Measurements from ENCODE around the gene FGF7.
"Not testable (repeated sequence)": the region's sequence is repeated elsewhere in the genome, so short reads cannot be mapped to it uniquely, and the experiment has no call there.

The FGF7 gene, protein sequence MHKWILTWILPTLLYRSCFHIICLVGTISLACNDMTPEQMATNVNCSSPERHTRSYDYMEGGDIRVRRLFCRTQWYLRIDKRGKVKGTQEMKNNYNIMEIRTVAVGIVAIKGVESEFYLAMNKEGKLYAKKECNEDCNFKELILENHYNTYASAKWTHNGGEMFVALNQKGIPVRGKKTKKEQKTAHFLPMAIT
- total RNA-seq, result 0 reads per million in 3 donors

DNA sequence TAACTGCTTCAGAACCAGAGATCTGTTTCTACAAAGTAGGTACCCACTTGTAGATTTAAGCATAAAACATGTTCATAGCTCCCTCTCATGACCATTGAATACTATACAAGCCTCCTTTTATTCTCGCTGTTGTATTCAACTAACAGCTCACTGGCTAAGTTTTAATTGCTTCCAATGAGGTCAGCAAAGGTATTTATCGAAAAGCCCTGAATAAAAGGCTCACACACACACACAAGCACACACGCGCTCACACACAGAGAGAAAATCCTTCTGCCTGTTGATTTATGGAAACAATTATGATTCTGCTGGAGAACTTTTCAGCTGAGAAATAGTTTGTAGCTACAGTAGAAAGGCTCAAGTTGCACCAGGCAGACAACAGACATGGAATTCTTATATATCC, at the start of gene FGF7:
Gene FGF7 (plus strand): TSS at position 222 of the 400 bp plus-strand sequence. CDS start 1,056 bp downstream, outside the sequence.
- Histone ChIP-seq H3K27me3 (replicated peaks; ENCODE audit: control insufficient read depth, insufficient read depth, low read length, poor library complexity, severe bottlenecking) (no peaks in the 10 kb centered on the region), H3K4me1 (ENCODE audit: control insufficient read depth, insufficient read depth, low read length, poor library complexity, severe bottlenecking) (no peaks in the 10 kb centered on the region), H3K9me3 (ENCODE audit: control insufficient read depth, low read length) (no peaks in the 10 kb centered on the region), H3K27ac (ENCODE audit: insufficient read depth, low read length, poor library complexity, severe bottlenecking) (no peak within 1 kb of the TSS), H3K36me3 (ENCODE audit: control insufficient read depth, insufficient read depth, low read length) (no peaks in the 10 kb centered on the region), H3K4me3 (ENCODE audit: insufficient read depth, low read depth, low read length, poor library complexity, severe bottlenecking) (no peak within 1 kb of the TSS)
- no peak for DNase-seq

DNA sequence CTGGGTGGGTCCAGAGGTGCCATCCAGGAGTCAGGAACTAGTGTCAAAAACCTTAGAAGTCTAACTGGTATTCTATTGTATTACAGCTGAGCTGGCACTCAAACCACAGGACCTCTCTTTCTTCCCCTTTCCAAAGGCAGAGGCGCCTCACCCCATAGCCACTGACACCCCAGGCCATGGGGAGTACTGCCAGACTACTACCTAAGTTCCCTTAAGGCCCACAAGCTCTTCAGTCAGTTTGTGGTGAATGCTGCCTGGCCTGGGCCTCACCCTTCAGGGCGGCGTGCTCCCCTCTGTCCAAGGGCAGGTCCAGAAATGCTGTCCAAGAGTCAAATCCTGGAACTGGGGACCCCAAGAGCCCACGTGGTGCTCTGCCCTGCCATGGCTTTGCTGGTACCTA, 43.0 kb upstream of the FGF7 start:
- no peaks in the 10 kb centered on the region for H3K36me3 ChIP-seq (ENCODE audit: control insufficient read depth, insufficient read depth, low read length)
- no peak overlapping the region for H3K4me3 ChIP-seq (ENCODE audit: insufficient read depth, low read depth, low read length, poor library complexity, severe bottlenecking)
- no peaks in the 10 kb centered on the region for H3K4me1 ChIP-seq (ENCODE audit: control insufficient read depth, insufficient read depth, low read length, poor library complexity, severe bottlenecking)
- no peak overlapping the region for H3K27ac ChIP-seq (ENCODE audit: insufficient read depth, low read length, poor library complexity, severe bottlenecking)
- DNase-seq, result no peak
- no peaks in the 10 kb centered on the region for H3K27me3 ChIP-seq (replicated peaks; ENCODE audit: control insufficient read depth, insufficient read depth, low read length, poor library complexity, severe bottlenecking)
- H3K9me3 ChIP-seq (ENCODE audit: control insufficient read depth, low read length), result no peaks in the 10 kb centered on the region

DNA sequence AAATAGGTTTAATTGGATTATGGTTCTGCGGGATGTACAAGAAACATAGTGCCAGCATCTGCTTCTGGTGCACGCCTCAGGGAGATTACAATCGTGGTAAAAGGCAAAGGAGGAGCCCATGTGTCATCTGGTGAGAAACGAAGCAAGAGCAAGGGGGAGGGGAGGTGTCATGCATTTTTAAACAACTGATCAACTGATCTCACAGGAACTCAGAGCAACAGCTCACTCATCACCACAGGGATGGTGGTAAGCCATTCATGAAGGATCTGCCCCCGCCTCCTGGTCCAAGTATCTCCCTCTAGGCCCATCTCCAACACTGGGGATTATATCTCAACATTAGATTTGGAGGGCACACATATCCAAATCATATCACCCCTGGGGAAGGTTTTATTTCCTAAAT, 42.1 kb upstream of the FGF7 start:
- no peaks in the 10 kb centered on the region for H3K4me1 ChIP-seq (ENCODE audit: control insufficient read depth, insufficient read depth, low read length, poor library complexity, severe bottlenecking)
- no peaks in the 10 kb centered on the region for H3K36me3 ChIP-seq (ENCODE audit: control insufficient read depth, insufficient read depth, low read length)
- no peak for DNase-seq
- no peak overlapping the region for H3K4me3 ChIP-seq (ENCODE audit: insufficient read depth, low read depth, low read length, poor library complexity, severe bottlenecking)
- H3K27ac ChIP-seq (ENCODE audit: insufficient read depth, low read length, poor library complexity, severe bottlenecking), result no peak overlapping the region
- no peaks in the 10 kb centered on the region for H3K27me3 ChIP-seq (replicated peaks; ENCODE audit: control insufficient read depth, insufficient read depth, low read length, poor library complexity, severe bottlenecking)
- no peaks in the 10 kb centered on the region for H3K9me3 ChIP-seq (ENCODE audit: control insufficient read depth, low read length)

DNA sequence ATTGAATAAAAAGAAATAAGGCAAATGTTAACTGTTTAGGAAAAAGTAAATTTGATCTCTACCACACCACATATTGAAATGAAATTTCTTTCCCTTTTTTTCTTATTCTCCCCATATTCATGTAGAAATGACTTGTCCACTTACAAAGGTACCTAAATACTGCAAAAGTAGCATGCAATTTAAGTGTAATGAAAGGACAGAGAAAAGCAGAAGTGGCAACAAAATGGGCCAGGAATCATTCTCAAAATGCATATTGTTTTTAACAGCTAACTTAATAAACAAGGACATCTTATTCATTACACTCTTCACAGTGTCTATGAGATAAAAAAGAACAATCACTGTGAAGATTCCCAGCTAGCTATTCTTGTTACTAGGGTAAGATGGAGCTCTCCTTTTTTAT, 40.6 kb upstream of the FGF7 start:
- no peaks in the 10 kb centered on the region for H3K9me3 ChIP-seq (ENCODE audit: control insufficient read depth, low read length)
- no peak overlapping the region for H3K27ac ChIP-seq (ENCODE audit: insufficient read depth, low read length, poor library complexity, severe bottlenecking)
- no peaks in the 10 kb centered on the region for H3K36me3 ChIP-seq (ENCODE audit: control insufficient read depth, insufficient read depth, low read length)
- no peak overlapping the region for H3K4me3 ChIP-seq (ENCODE audit: insufficient read depth, low read depth, low read length, poor library complexity, severe bottlenecking)
- DNase-seq, result no peak
- no peaks in the 10 kb centered on the region for H3K4me1 ChIP-seq (ENCODE audit: control insufficient read depth, insufficient read depth, low read length, poor library complexity, severe bottlenecking)
- no peaks in the 10 kb centered on the region for H3K27me3 ChIP-seq (replicated peaks; ENCODE audit: control insufficient read depth, insufficient read depth, low read length, poor library complexity, severe bottlenecking)

DNA sequence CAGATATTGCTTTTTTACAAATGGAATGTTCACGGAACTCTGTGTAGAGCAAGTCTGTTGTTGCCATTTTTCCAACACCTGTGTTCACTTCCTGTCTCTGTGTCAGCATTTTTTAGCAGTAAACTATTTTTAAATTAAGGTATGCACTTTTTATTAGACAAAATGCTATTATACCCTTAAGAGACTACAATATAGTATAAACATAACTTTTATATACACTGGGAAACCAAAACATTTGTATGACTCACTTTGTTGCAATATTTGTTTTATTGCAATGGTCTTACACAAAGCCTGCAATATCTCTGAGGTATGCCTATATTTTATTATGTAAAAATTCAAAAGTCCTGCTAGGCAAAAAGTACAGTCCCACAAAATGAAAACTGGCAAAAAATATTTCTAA, 39.8 kb upstream of the FGF7 start:
- H3K9me3 ChIP-seq (ENCODE audit: control insufficient read depth, low read length), result no peaks in the 10 kb centered on the region
- H3K27me3 ChIP-seq (replicated peaks; ENCODE audit: control insufficient read depth, insufficient read depth, low read length, poor library complexity, severe bottlenecking), result no peaks in the 10 kb centered on the region
- H3K4me3 ChIP-seq (ENCODE audit: insufficient read depth, low read depth, low read length, poor library complexity, severe bottlenecking), result no peak overlapping the region
- no peak for DNase-seq
- no peak overlapping the region for H3K27ac ChIP-seq (ENCODE audit: insufficient read depth, low read length, poor library complexity, severe bottlenecking)
- H3K4me1 ChIP-seq (ENCODE audit: control insufficient read depth, insufficient read depth, low read length, poor library complexity, severe bottlenecking), result no peaks in the 10 kb centered on the region
- no peaks in the 10 kb centered on the region for H3K36me3 ChIP-seq (ENCODE audit: control insufficient read depth, insufficient read depth, low read length)

DNA sequence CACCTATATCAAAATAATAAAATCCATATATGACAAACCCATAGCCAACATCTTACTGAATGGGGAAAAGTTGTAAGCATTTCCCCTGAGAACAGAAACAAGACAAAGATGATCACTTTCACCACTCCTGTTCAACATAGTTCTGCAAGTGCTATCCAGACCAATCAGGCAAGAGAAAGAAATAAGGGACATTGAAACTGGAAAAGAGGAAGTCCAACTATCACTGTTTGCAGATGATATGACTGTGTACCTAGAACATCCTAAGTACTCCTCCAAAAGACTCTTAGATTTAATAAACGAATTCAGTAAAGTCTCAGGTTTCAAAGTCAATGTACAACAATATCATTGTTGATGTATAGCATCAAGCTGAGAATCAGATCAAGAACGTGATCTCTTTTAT, 35.6 kb upstream of the FGF7 start:
- no peaks in the 10 kb centered on the region for H3K27me3 ChIP-seq (replicated peaks; ENCODE audit: control insufficient read depth, insufficient read depth, low read length, poor library complexity, severe bottlenecking)
- no peak for DNase-seq
- no peaks in the 10 kb centered on the region for H3K9me3 ChIP-seq (ENCODE audit: control insufficient read depth, low read length)
- H3K4me1 ChIP-seq (ENCODE audit: control insufficient read depth, insufficient read depth, low read length, poor library complexity, severe bottlenecking), result no peaks in the 10 kb centered on the region
- H3K27ac ChIP-seq (ENCODE audit: insufficient read depth, low read length, poor library complexity, severe bottlenecking), result no peak overlapping the region
- no peaks in the 10 kb centered on the region for H3K36me3 ChIP-seq (ENCODE audit: control insufficient read depth, insufficient read depth, low read length)
- no peak overlapping the region for H3K4me3 ChIP-seq (ENCODE audit: insufficient read depth, low read depth, low read length, poor library complexity, severe bottlenecking)

DNA sequence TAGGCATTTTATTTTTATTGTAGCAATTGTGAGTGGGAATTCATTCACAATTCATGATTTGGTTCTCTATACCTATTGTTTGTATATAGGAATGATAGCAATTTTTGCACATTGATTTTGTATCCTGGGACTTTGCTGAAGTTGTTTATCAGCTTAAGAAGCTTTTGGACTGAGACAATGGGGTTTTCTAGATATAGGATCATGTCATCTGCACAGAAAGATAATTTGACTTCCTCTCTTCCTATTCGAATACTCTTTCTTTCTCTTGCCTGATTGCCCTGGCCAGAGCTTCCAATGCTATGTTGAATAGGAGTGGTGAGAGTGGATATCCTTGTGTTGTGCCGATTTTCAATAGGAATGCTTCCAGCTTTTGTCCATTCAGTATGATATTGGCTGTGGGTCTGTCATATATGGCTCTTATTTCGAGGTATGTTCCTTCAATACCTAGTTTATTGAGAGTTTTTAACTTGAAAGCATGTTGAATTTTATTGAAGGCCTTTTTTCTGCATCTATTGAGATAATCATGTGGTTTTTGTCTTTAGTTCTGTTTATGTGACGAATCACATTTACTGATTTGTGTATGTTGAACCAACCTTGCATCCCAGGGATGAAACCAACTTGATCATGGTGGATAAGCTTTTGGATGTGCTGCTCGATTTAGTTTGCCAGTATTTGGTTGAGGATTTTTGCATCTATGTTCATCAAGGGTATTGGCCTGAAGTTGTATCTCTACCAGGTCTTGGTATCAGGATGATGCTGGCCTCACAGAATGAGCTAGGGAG, 20.3 kb upstream of the FGF7 start:
- not testable (repeated sequence) for H3K27ac ChIP-seq (ENCODE audit: insufficient read depth, low read length, poor library complexity, severe bottlenecking); H3K9me3 ChIP-seq (ENCODE audit: control insufficient read depth, low read length); H3K36me3 ChIP-seq (ENCODE audit: control insufficient read depth, insufficient read depth, low read length); H3K4me3 ChIP-seq (ENCODE audit: insufficient read depth, low read depth, low read length, poor library complexity, severe bottlenecking); DNase-seq; H3K4me1 ChIP-seq (ENCODE audit: control insufficient read depth, insufficient read depth, low read length, poor library complexity, severe bottlenecking); H3K27me3 ChIP-seq (replicated peaks; ENCODE audit: control insufficient read depth, insufficient read depth, low read length, poor library complexity, severe bottlenecking)

DNA sequence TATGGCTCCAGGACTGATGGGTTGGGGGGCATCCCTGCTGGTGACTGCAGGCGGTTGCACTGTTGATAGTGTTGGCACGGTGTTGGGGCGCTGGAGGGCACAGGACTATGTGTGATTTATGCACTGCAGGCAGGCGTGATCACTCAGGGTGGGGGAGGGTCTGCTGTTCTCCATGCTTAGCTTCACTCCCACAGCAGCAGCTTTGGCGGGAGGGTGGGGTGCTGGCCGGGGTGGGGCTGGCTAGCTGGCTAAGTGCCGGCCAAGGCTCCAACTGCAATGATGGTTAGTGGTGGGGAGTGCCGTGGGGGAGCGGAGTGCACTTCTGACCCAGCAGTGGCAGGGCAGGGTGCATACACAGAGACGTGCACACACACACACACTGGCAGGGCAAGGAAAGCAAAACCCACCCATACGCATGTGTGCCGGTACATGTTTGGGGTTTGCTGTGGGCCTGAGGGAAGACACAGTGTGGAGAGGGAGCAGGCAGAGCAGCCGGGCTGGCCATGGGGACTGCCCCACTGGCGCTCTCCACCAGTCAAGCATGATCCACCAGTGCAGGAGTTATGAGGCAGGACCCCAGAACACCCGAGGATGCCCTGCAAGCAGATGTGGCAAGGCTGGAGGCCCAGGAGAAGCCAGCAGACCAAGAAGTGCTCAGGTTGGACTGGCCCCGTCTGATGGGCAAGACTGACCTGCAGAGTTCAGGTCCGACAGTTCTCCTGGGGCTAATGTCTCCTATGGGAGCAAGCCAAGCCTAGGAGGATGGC, 16.5 kb upstream of the FGF7 start:
- no peak for DNase-seq
- Histone ChIP-seq H3K27ac (ENCODE audit: insufficient read depth, low read length, poor library complexity, severe bottlenecking) (no peak overlapping the region), H3K4me1 (ENCODE audit: control insufficient read depth, insufficient read depth, low read length, poor library complexity, severe bottlenecking) (no peaks in the 10 kb centered on the region), H3K36me3 (ENCODE audit: control insufficient read depth, insufficient read depth, low read length) (no peaks in the 10 kb centered on the region), H3K9me3 (ENCODE audit: control insufficient read depth, low read length) (no peaks in the 10 kb centered on the region), H3K4me3 (ENCODE audit: insufficient read depth, low read depth, low read length, poor library complexity, severe bottlenecking) (no peak overlapping the region), H3K27me3 (replicated peaks; ENCODE audit: control insufficient read depth, insufficient read depth, low read length, poor library complexity, severe bottlenecking) (no peaks in the 10 kb centered on the region)

DNA sequence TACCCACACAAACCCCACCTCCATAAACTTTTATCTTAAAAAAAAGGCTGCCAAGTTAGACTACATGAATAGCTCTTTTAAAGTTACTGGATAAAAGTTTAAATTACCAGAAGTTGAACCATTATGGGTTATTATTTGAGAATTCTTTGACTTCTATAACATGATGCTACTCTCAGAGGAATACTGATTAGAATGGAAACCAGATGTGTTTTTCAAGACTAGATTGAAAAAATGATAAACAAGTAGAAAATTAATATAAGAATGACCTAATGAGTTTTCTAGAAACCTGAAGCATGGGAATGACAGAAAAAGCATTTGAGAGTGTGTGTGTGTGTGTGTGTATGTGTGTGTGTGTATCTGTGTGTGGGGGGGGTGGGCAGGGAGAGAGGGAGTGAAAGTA, 12.4 kb upstream of the FGF7 start:
- no peaks in the 10 kb centered on the region for H3K27me3 ChIP-seq (replicated peaks; ENCODE audit: control insufficient read depth, insufficient read depth, low read length, poor library complexity, severe bottlenecking)
- no peak for DNase-seq
- H3K27ac ChIP-seq (ENCODE audit: insufficient read depth, low read length, poor library complexity, severe bottlenecking), result no peak overlapping the region
- H3K4me1 ChIP-seq (ENCODE audit: control insufficient read depth, insufficient read depth, low read length, poor library complexity, severe bottlenecking), result no peaks in the 10 kb centered on the region
- H3K9me3 ChIP-seq (ENCODE audit: control insufficient read depth, low read length), result no peaks in the 10 kb centered on the region
- no peaks in the 10 kb centered on the region for H3K36me3 ChIP-seq (ENCODE audit: control insufficient read depth, insufficient read depth, low read length)
- no peak overlapping the region for H3K4me3 ChIP-seq (ENCODE audit: insufficient read depth, low read depth, low read length, poor library complexity, severe bottlenecking)

DNA sequence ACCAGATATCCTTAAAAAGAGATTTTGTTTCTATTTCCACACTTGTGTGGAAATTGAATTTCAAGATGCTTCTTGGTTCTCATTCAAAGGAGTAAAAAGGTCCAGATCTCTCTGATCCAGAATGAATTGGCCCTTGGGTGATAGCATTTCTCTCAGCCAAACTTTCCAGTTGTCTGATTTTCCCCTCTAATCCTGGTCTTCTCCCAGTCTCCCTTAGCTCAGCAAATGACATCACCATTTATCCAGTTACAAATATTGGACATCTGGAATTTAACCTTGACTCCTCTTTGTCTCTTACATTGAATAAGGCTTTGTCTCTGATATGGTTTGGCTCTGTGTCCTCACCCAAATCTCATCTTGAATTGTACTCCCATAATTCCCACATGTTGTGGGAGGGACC, 10.2 kb upstream of the FGF7 start:
- no peaks in the 10 kb centered on the region for H3K4me1 ChIP-seq (ENCODE audit: control insufficient read depth, insufficient read depth, low read length, poor library complexity, severe bottlenecking)
- DNase-seq, result no peak
- no peak overlapping the region for H3K4me3 ChIP-seq (ENCODE audit: insufficient read depth, low read depth, low read length, poor library complexity, severe bottlenecking)
- H3K9me3 ChIP-seq (ENCODE audit: control insufficient read depth, low read length), result no peaks in the 10 kb centered on the region
- no peaks in the 10 kb centered on the region for H3K36me3 ChIP-seq (ENCODE audit: control insufficient read depth, insufficient read depth, low read length)
- H3K27me3 ChIP-seq (replicated peaks; ENCODE audit: control insufficient read depth, insufficient read depth, low read length, poor library complexity, severe bottlenecking), result no peaks in the 10 kb centered on the region
- no peak overlapping the region for H3K27ac ChIP-seq (ENCODE audit: insufficient read depth, low read length, poor library complexity, severe bottlenecking)

All from effector memory CD4-positive, alpha-beta T cell (primary cell).